GM12872 (cell line): Measurements from ENCODE around the gene AFF2.

Source experiments
- TF ChIP-seq, protein P1 (sequence below): IDR thresholded peaks from 3 replicates; pipeline ENCODE4 v1.5.1; 2011; ENCODE audit warnings: low read depth, mild to moderate bottlenecking, low read length, moderate library complexity; ENCODE audit not compliant: insufficient read depth

AFF2 gene

GRCh38 chrX:148917441-148917840 is 417.0 kb downstream of the AFF2 start:
- TF ChIP-seq, protein P1, sequence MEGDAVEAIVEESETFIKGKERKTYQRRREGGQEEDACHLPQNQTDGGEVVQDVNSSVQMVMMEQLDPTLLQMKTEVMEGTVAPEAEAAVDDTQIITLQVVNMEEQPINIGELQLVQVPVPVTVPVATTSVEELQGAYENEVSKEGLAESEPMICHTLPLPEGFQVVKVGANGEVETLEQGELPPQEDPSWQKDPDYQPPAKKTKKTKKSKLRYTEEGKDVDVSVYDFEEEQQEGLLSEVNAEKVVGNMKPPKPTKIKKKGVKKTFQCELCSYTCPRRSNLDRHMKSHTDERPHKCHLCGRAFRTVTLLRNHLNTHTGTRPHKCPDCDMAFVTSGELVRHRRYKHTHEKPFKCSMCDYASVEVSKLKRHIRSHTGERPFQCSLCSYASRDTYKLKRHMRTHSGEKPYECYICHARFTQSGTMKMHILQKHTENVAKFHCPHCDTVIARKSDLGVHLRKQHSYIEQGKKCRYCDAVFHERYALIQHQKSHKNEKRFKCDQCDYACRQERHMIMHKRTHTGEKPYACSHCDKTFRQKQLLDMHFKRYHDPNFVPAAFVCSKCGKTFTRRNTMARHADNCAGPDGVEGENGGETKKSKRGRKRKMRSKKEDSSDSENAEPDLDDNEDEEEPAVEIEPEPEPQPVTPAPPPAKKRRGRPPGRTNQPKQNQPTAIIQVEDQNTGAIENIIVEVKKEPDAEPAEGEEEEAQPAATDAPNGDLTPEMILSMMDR: no peak

DNA sequence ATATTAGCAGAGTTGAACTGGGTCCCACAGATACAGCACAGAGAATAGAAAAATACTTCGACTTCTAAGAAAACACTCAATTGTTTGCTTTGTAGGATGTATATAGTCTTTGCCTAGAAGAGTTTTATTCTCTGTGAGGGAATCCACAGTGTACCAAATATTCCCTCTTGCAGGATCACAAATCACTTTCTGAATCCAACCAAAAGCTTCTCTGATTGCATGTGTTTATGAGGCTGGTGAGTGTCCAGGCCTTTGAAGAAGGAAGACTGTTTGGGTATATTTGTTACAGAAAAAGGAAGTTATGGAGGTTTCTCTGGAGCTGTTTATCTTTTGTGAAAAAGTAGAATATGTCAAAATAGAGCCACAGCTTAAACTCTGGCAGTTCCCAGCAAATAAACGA is 423.2 kb downstream of the AFF2 start:
- TF ChIP-seq, protein P1: no peak

GRCh38 chrX:148926371-148926770 is 426.0 kb downstream of the AFF2 start:
- TF ChIP-seq, protein P1: no peak

DNA sequence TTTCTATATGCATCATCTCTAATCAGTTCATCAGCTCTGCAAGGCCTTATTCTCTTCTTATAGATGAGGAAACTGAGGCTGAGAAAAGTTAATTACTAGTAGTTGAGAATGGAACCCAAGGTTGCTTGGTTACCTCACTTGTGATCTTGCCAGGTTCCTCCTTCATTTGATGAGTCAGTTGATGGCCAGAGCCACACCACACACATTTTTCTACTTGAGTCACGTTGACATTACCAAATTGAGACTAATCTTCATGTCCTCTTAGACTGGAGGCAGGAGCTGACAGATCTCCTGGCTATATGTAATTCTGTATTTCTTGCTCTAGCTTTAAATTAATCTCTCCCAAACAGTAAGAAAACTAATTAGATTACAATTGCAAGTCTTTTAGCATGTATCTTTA is 428.4 kb downstream of the AFF2 start:
- TF ChIP-seq, protein P1: no peak

DNA sequence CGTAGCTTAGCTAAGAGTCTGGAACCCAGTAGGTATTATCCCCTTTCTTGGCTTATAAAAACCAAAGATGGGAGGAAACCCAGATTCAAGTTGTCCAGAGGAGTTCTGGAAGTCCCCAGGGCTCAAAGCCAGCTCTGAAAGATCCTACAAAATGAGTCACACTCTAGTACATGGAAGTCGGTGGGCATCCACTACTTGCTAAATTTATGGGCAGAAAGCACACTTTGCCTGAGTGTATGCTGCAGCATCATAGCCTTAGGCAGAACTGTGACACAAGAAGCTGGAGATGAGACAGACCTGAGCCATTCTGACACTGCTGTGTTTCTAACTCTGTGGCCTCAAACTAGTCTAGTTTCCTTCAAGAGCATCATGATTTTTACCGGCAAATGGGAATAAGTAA is 429.3 kb downstream of the AFF2 start:
- TF ChIP-seq, protein P1: no peak

- TF ChIP-seq, protein P1: no peak
Observed at GRCh38 chrX:148930206-148930729, 429.9 kb downstream of the AFF2 start.

DNA sequence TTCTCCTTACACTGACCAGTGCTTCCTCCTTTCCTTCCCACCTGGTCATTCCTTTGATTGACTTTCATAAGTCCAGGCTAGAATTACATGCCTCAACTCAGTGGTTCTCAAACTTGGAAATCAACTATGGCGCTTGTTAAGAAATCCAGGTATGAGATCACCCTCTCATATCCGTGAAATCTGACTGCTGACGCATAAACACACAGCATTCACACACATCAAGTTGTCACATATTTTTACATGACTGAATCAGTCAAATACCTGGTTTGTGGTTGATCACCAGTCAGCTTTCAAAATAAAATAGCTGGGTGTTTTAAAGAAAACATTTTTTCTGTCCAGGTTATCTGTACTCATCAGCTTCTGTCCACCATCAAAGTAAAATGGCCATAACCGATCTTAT is 433.5 kb downstream of the AFF2 start:
- TF ChIP-seq, protein P1: no peak
